SK-N-SH (cell line): ENCODE measurements around the gene LOXHD1. TPM values are rescaled to one million over a fixed set of nuclear protein-coding genes. Genes with fewer than 3 reads are reported as not detected.

Experiments used
- CTCF ChIA-PET: fragments of 300-600, 350-600 bp; formaldehyde crosslinking; extraction: SDS; loops from one replicate; lab custom pipeline; 2021; lab: Yijun Ruan, JAX
- POLR2A ChIA-PET: fragments of 350-600 bp; sonication (Branson Sonifier 250); formaldehyde crosslinking; extraction: SDS; loops from one replicate; lab custom pipeline; 2020; ENCODE audit warnings: antibody characterized with exemption, inconsistent platforms; lab: Yijun Ruan, JAX
- DNase-seq: peaks from one replicate; pipeline ENCODE4 v3.0.0; 2012
- H2AFZ ChIP-seq: fragments of 200-600 bp; sonication (generic); 2 replicates; pipeline ENCODE4 v1.8.1; 2016; ENCODE audit warnings: antibody characterized with exemption, mild to moderate bottlenecking, low read depth
- H3F3A ChIP-seq: fragments of 200-600 bp; sonication (generic); replicated peaks from 2 replicates; pipeline ENCODE3; 2016; ENCODE audit warnings: antibody characterized with exemption, mild to moderate bottlenecking; ENCODE audit not compliant: insufficient read depth
- H3K27ac ChIP-seq, 2 experiments: fragments of 200-500 bp in 1 of 2; fragments of 200-600 bp in 1 of 2; sonication (Bioruptor generic) in 1 of 2; sonication (generic), shearing (Covaris generic) in 1 of 2; 2 replicates each; pipeline versions ENCODE4 v1.5.1 to v1.6.1; 2014 to 2016; ENCODE audit warnings: low read depth in 2 of 2, inconsistent platforms in 1 of 2, low read length in 1 of 2, mild to moderate bottlenecking in 1 of 2, mixed read lengths in 1 of 2
- H3K27me3 ChIP-seq: fragments of 200-600 bp; sonication (generic), shearing (Covaris generic); 2 replicates; pipeline ENCODE4 v1.6.1; 2016; ENCODE audit warnings: mixed run types; ENCODE audit not compliant: insufficient read depth
- H3K36me3 ChIP-seq, 2 experiments: fragments of 200-500 bp in 1 of 2; fragments of 200-600 bp in 1 of 2; sonication (Bioruptor generic) in 1 of 2; sonication (generic) in 1 of 2; replicated peaks in 1 of 2; 2 replicates each; pipeline versions ENCODE3 to v1.5.1; 2014 to 2016; ENCODE audit warnings: low read length in 1 of 2, mild to moderate bottlenecking in 1 of 2; ENCODE audit not compliant: insufficient read depth in 2 of 2, control insufficient read depth in 1 of 2
- H3K4me1 ChIP-seq, 2 experiments: fragments of 200-500 bp in 1 of 2; fragments of 200-600 bp in 1 of 2; sonication (Bioruptor generic) in 1 of 2; sonication (generic), shearing (Covaris generic) in 1 of 2; 2 replicates each; pipeline versions ENCODE4 v1.5.1 to v1.6.1; 2014 to 2016; ENCODE audit warnings: low read depth in 1 of 2, low read length in 1 of 2, mixed run types in 1 of 2; ENCODE audit not compliant: insufficient read depth in 2 of 2, control insufficient read depth in 1 of 2
- H3K4me2 ChIP-seq: fragments of 200-600 bp; sonication (generic), shearing (Covaris generic); 2 replicates; pipeline ENCODE4 v1.6.1; 2017; ENCODE audit warnings: mixed run types
- H3K4me3 ChIP-seq, 2 experiments: fragments of 200-500 bp in 1 of 2; fragments of 200-600 bp in 1 of 2; sonication (Bioruptor generic) in 1 of 2; sonication (generic), shearing (Covaris generic) in 1 of 2; 2 replicates each; pipeline versions ENCODE4 v1.5.1 to v1.8.1; 2014 to 2016; ENCODE audit warnings: low read depth in 2 of 2, inconsistent platforms in 1 of 2, low read length in 1 of 2, mild to moderate bottlenecking in 1 of 2, mixed read lengths in 1 of 2, moderate library complexity in 1 of 2
- H3K79me2 ChIP-seq: fragments of 200-600 bp; sonication (generic); 2 replicates; pipeline ENCODE4 v1.8.1; 2017; ENCODE audit warnings: mild to moderate bottlenecking; ENCODE audit not compliant: insufficient read depth
- H3K9ac ChIP-seq: fragments of 200-600 bp; sonication (generic); 2 replicates; pipeline ENCODE4 v1.6.1; 2017; ENCODE audit warnings: mixed run types
- H3K9me2 ChIP-seq: fragments of 200-600 bp; sonication (generic); 2 replicates; pipeline ENCODE4 v1.6.1; 2017; ENCODE audit warnings: mixed run types
- H3K9me3 ChIP-seq: fragments of 200-600 bp; sonication (generic); 2 replicates; pipeline ENCODE4 v1.6.1; 2017; ENCODE audit warnings: mixed run types, mild to moderate bottlenecking, moderate library complexity
- H4K20me1 ChIP-seq: fragments of 200-600 bp; sonication (generic); 2 replicates; pipeline ENCODE4 v1.6.1; 2017; ENCODE audit warnings: mild to moderate bottlenecking, mixed run types; ENCODE audit not compliant: insufficient read depth
- GATA2 ChIP-seq: sonication (generic); formaldehyde crosslinking; IDR thresholded peaks from 2 replicates; pipeline ENCODE4 v1.5.0; 2020; ENCODE audit warnings: mild to moderate bottlenecking, missing genetic modification reagents
- JUND ChIP-seq: IDR thresholded peaks from 2 replicates; pipeline ENCODE4 v1.4.0; 2012
- NFIC ChIP-seq: IDR thresholded peaks from 2 replicates; pipeline ENCODE4 v1.4.0; 2012; ENCODE audit warnings: borderline replicate concordance
- NRF1 ChIP-seq: IDR thresholded peaks from 2 replicates; pipeline ENCODE4 v1.6.1; 2012; ENCODE audit warnings: low read depth, mild to moderate bottlenecking, low read length
- RAD21 ChIP-seq: IDR thresholded peaks from 2 replicates; pipeline ENCODE4 v1.6.1; 2012; ENCODE audit warnings: mild to moderate bottlenecking, low read length
- REST ChIP-seq: IDR thresholded peaks from 2 replicates; pipeline ENCODE4 v1.6.1; 2012; ENCODE audit warnings: mild to moderate bottlenecking, low read depth, low read length, moderate library complexity
- RXRA ChIP-seq: IDR thresholded peaks from 2 replicates; pipeline ENCODE4 v1.4.0; 2012; ENCODE audit warnings: low read depth, mild to moderate bottlenecking, borderline replicate concordance
- YY1 ChIP-seq: IDR thresholded peaks from 2 replicates; pipeline ENCODE4 v1.4.0; 2012; ENCODE audit warnings: low read depth, mild to moderate bottlenecking
- WGBS: methylation state at CpG from one replicate; pipeline ENCODE4 v1.1.6; 2017; ENCODE audit warnings: low lambda C conversion rate; 5-methylcytosine and 5-hydroxymethylcytosine counted together
- polyA plus RNA-seq, 3 experiments: library from polyadenylated mRNA; depleted of rRNA; stranded (reverse); fragments of >200 nt; gene quantifications; 2 replicates each; pipeline ENCODE4 v1.2.3, GENCODE V29; 2012

LOXHD1 gene
- polyA plus RNA-seq, 1 of the 3 experiments (the other 2 are of a cell fraction): not detected

DNA sequence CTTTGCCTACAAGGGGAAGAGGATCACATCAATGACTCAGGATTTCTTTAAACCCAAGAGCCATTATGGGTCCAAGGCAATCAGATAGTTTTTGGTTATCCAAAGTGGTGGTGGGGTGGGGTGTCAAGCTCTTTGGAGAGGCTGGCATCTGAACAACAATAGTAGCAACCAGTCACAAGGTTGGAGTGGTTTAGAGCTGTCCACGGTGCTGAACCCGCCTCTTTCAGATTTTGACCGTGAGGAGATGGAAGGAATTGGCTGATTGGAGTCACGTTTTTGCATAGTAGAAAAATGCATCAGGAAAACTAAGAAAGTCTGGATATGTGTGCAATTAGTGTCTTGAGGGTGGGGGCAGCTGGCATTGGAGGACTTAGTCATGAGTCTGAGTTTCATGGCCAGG lies 159.9 kb downstream of the LOXHD1 start:
- Histone ChIP-seq H3K9ac (no peak overlapping the region), H2AFZ (no peak overlapping the region), H3K4me1 (no peaks in the 10 kb centered on the region), H3K79me2 (no peaks in the 10 kb centered on the region), H3K27ac (no peak overlapping the region), H4K20me1 (no peaks in the 10 kb centered on the region), H3K9me3 (no peaks in the 10 kb centered on the region), H3F3A (no peaks in the 10 kb centered on the region), H3K4me2 (no peak overlapping the region), H3K9me2 (no peaks in the 10 kb centered on the region), H3K36me3 (no peaks in the 10 kb centered on the region), H3K4me3 (no peak overlapping the region), H3K27me3 (no peaks in the 10 kb centered on the region)
- CTCF ChIA-PET: interaction anchor here (1.1 to 1.5 kb wide), 2 partner anchors 16 to 33 kb away, joined by 3 read pairs; no protein-coding TSS in a partner anchor
- no peak for DNase-seq
- POLR2A ChIA-PET: no interaction called here
- TF ChIP-seq RXRA (no peak), NFIC (no peak), YY1 (no peak), RAD21 (no peak), REST (peak; percentile 96)
- 58% methylated on average over 4 of the region's 4 CpGs for WGBS

GRCh38 chr18:46488471-46489213 lies 168.4 kb downstream of the LOXHD1 start:
- Histone ChIP-seq H3K79me2 (no peaks in the 10 kb centered on the region), H3K9me3 (no peaks in the 10 kb centered on the region), H3K36me3 (no peaks in the 10 kb centered on the region), H3K9ac (no peak overlapping the region), H3F3A (no peaks in the 10 kb centered on the region), H3K9me2 (no peaks in the 10 kb centered on the region), H3K27me3 (no peaks in the 10 kb centered on the region; the same call in 1 of the 2 replicates), H3K4me1 (peaks cover 0 to 4% of the 10 kb centered on the region in 2 experiments; a peak in 1 of 4 replicates), H2AFZ (no peak overlapping the region), H3K4me3 (no peak overlapping the region), H4K20me1 (no peaks in the 10 kb centered on the region), H3K27ac (no peak overlapping the region), H3K4me2 (no peak overlapping the region)
- WGBS: 60% methylated on average over 11 of the region's 11 CpGs
- no peak for DNase-seq
- CTCF ChIA-PET: interaction anchor here (0.7 to 3.2 kb wide), 8 partner anchors 8 to 315 kb away, joined by 3 to 24 read pairs (median 8); partner anchors contain the start of gene LOXHD1
- no peak for TF ChIP-seq JUND
- TF ChIP-seq GATA2 (CRISPR knock-in tag): no peak
- TF ChIP-seq NRF1: no peak
- POLR2A ChIA-PET: no interaction called here
